A549 treated with GW870086 at 1 μM for 4 hours (cell line): Measurements from ENCODE around the gene BEND7. TPM values are rescaled to one million over a fixed set of nuclear protein-coding genes. Genes with fewer than 3 reads are reported as not detected.

Source experiments
- total RNA-seq: library from RNA; stranded (reverse); fragments of 200-300 nt; extraction: Qiagen RNA extraction; gene quantifications from 5 replicates; pipeline ENCODE4 v1.2.3, GENCODE V29; 2022; ENCODE audit warnings: low read depth

Gene BEND7, protein sequence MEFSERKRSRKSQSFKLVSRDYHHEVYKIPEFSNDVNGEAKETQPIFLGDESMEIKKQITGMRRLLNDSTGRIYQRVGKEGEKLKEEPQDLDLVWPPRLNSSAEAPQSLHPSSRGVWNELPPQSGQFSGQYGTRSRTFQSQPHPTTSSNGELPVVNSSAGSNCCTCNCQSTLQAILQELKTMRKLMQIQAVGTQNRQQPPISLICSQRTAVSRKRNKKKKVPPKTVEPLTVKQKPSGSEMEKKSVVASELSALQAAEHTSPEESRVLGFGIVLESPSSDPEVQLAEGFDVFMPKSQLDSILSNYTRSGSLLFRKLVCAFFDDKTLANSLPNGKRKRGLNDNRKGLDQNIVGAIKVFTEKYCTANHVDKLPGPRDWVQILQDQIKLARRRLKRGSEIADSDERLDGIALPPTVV
- total RNA-seq = 8.1 to 11.0 TPM (median 9.3 TPM) in 5 replicates

DNA sequence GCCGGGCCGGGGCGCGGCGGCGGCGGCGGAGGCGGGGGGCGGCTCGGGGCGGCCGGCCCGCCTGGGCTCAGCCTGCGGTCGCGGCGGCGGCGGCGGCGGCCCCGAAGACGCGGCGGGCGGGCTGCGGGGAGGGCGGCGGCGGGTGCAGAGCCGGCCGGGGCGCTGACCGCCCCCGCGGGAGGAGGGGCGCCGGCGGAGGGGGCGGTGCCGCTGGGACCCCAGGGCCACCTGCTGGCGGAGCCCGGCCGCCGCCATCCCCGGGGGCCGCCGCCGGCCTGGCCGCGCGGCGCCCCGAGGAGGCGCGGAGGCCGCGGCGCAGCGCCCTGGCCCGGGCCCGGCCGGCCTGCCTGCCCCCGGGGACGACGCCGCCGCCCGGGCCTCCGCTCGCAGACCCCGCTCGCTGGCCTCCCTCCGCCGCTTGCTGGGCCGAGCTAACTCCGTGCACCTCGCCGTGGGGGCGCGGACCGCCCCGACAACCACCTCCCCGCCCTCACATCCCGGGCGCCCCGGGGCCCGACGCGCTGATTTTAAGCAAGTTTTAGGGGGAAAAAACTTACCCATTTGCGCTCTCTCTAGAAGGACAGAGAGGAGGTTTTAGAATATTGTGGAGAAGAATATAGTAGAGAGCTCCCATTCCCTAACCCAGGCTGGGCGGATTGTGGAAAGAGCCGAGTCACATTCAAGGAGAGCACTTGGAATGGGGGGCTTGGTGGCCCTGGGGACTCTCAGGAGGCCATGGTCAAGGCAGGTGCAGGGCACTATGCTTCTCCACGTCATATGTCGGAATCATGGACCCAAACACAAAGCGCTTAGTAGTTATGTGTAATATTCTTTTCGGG, at the start of gene BEND7:
Gene BEND7, minus strand, starts transcription at position 140 of the 839 bp plus-strand sequence. CDS start 481 bp downstream, outside the sequence.

Other genes starting within 250 kb of the BEND7 start
- gene PHYH, start 228.9 kb downstream of the BEND7 start, total RNA-seq = 30.4 to 33.4 TPM (median 31.6 TPM) in 5 replicates
- gene SEPHS1, start 180.7 kb downstream of the BEND7 start, total RNA-seq = 57.0 to 70.5 TPM (median 66.0 TPM) in 5 replicates
- gene PRPF18, start 58.0 kb upstream of the BEND7 start, total RNA-seq = 18.8 to 24.8 TPM (median 20.2 TPM) in 5 replicates